NCI-H1417 treated with DMSO at 0.1 percent for 48 hours (cell line): Measurements from ENCODE around the gene CACNA1B.
"Not testable (repeated sequence)": the region's sequence is repeated elsewhere in the genome, so short reads cannot be mapped to it uniquely, and the experiment has no call there.

Experiments used
- DNase-seq: peaks from one replicate; lab custom pipeline; 2025; lab: John Stamatoyannopoulos, UW

CACNA1B gene

DNA sequence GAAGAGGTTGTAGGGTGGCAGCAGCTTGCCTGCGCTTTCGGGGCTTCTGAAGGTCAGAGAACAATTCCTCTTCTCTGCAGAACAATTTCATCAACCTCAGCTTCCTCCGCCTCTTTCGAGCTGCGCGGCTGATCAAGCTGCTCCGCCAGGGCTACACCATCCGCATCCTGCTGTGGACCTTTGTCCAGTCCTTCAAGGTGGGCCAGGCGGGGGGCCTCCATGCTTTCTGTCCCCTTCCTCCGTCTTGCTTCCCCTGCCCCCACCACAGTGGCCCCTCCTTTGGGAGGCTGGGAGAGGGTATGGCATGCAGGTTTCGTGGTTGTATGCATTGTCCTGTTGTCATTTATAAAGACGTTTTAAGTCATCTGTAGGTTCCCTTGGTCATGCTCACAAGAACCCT, 195.8 kb downstream of the CACNA1B start:
- no peak for DNase-seq

- DNase-seq = no peak
Measured at GRCh38 chr9:138073808-138074207, 196.2 kb downstream of the CACNA1B start.

DNA sequence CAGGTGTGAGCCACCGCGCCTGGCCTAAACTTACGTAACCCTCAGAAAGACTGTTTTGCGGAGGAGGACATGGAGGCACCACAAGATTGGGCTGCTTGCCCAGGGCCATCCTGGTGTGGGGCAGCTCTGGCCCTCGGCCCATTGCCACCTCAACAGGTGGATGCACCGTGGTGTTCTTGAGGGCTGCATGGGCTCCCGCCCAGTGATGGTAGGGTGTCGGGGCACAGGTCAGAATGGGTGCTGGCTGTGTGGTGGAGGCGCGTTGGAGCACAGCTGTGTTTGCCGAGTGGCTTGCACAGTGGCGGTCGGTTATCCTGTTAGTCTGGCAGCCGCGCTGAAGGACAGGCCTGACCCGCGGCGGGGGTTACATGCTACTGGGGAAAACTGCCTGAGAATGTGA, 196.9 kb downstream of the CACNA1B start:
- DNase-seq = no peak

DNA sequence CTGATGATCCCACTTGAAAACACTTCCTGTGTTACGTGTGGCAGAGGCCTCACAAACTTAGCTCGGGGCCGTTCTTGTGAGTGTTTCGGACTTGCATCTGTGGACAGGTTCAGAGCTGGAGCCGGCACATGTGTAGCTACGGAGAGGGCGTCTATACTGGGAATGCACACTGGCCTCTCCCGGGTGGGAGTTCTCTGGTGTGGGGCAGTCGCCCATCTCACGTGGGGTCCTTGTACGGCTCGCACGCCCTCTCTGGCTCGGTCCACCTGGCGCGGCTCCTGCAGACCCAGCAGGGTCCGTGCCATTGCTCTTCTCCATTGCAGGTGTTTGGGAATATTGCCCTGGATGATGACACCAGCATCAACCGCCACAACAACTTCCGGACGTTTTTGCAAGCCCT, 197.9 kb downstream of the CACNA1B start:
- no peak for DNase-seq

GRCh38 chr9:138075961-138076649, 198.5 kb downstream of the CACNA1B start:
- DNase-seq = no peak

DNA sequence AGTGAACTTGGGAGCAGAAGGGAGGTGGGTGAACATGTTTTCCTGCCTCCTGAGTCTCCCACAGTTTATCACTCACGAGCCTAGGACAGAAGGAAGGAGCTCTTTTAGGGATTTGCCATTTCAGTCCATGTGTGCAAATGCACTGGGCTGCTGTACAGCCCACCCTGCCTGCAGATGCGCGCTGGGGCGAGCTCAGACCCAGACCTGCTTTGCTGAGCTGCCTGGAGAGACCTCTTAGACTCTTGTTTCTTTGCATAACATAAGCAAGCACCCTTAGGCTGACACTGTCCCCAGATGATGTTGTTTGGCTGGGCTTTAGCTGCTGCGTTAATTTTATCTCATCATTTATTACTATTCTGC, 199.0 kb downstream of the CACNA1B start:
- DNase-seq = no peak

DNA sequence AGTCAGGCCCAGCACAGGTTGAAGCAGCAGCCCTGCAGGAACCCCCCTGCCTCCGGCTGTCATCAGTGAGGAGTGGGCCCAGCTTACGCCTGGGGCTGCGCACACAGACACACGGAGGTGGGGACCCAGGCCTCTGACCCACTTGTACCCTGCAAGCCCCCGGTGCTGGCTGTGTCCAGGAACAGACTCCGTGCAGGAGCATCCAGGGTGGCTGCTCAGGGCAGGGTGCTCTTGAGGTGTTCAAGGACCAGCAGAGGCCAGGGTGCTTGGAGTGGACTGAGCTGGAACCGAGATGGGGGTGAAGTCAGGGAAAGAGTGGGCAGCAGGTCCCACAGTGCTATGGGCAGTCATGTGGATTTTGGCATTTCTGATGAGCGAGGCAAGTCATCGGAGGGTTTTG, 199.5 kb downstream of the CACNA1B start:
- DNase-seq = no peak

DNA sequence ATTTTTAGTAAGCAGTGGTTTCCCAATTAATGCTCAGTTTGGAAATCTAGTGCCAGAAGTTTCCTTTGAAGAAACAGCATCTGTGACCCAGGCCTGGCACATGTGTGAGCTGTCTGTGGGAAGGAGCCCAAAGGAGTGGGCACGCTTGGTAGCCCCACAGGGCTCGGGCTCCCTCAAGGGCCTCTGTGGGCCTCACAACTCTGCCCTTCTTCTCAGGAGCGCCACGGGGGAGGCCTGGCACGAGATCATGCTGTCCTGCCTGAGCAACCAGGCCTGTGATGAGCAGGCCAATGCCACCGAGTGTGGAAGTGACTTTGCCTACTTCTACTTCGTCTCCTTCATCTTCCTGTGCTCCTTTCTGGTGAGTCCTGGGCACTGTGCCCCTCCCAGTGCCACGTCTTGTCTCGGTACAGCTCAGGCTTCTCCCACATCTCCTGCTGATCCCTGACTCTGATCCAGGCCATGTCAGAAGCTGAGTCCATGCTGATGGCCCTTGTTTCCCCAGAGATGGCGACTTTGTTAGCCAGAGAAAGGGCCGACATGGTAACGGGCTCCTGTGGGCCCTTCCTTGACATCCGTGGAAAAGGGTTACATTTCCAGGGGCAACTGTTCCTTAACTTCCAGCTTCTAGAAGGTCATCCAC, 200.4 kb downstream of the CACNA1B start:
- DNase-seq = no peak

DNA sequence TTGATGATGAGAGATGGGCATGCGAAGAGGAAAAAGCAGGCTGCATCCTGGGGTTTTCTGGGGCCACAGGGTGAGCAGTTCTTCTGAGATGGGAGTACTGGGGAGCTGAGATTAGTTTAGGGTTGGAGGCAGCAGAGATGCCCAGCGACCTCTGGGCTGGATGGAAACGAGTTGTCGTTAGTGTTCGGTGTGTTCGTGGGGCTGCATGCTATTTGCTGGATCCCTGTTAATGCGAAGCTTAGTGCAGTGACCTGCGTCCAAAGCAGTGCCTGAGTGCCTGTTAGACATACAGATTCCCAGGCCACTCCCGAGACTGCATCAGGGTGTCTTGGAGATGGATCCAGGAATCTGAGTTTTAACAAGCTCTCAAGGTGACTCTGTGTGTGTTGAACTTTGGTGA, 201.3 kb downstream of the CACNA1B start:
- no peak for DNase-seq

DNA sequence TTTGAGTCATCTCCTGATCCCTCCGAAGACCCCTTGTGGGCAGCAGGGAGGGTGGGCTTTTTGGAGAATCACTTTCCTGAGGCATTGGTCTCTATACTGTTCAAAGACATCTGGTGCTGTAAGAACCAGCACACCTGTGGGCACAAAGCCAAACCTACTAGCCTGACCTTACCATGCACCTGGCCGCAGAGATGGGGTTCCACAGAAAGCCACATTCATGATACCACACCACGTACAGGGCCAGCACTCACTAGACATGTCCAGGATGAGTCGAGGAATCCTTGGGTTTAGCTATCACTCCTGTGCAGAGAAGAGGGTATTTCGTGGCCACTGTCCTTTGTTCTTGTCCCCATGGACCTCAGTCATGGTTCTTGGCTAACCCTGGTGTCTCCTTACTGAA, 203.4 kb downstream of the CACNA1B start:
- DNase-seq = no peak

- DNase-seq = no peak
Measured at GRCh38 chr9:138082918-138083636, 205.5 kb downstream of the CACNA1B start.

DNA sequence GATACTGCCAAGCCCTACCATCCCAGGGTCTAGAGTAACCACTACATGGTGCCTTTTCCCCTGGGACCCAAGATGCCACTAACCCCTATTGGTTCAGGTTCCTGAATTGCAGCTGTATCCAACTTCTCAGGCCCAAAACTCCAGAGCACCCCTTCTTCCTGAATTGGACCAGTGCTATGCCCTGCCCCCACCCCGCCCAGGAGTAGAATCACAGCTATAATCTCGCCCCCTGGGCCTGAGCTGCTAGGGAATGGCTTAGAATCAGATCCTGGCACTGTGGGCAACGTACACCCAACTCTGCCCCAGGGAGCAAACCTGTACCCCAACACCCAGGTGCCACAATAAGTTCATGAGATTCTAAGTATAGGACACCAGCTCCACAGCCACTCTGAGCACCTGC, 206.3 kb downstream of the CACNA1B start:
- no peak for DNase-seq

DNA sequence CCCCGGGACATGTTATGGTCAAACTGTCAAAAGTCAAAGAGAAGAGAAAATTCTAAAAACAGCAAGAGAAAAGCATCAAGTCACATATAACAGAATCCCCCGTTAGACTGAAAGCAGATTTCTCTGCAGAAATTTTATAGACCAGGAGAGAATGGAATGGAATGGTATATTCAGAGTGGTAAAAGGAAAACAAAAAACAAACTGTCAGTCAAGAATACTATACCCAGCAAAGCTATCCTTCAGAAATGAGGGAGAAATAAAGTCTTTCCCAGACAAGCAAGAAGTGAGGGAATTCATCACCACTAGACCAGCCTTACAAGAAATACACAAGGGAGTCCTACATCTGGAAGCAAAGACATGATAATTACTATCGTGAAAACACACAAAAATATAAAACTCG, 208.0 kb downstream of the CACNA1B start:
- no peak for DNase-seq

GRCh38 chr9:138092057-138092456, 214.5 kb downstream of the CACNA1B start:
- not testable (repeated sequence) for DNase-seq

- no peak for DNase-seq
Measured at GRCh38 chr9:138094028-138094427, 216.4 kb downstream of the CACNA1B start.

GRCh38 chr9:138095813-138096518, 218.4 kb downstream of the CACNA1B start:
- DNase-seq = no peak

DNA sequence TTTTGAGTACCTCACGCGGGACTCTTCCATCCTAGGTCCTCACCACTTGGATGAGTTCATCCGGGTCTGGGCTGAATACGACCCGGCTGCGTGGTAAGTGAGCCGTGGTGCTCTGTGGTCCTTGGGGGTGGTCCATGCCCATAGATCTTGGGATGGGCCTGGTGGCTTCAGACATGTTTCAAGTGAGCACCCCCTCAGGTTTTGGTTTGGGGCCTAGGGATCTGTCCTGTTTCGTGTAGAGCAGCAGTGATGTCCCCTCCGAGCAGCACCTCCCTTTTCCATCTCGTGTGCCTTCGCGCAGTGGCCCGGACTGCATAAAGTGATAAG, 218.9 kb downstream of the CACNA1B start:
- DNase-seq = no peak

GRCh38 chr9:138097501-138097991, 220.0 kb downstream of the CACNA1B start:
- no peak for DNase-seq

GRCh38 chr9:138098116-138098907, 220.7 kb downstream of the CACNA1B start:
- no peak for DNase-seq

GRCh38 chr9:138098908-138099791, 221.6 kb downstream of the CACNA1B start:
- no peak for DNase-seq
